MM.1S (cell line): ENCODE results near the gene PTPN2.

Experiments used
- EZH2phosphoT487 ChIP-seq: fragments of 300-600 bp; sonication (generic); IDR thresholded peaks from 2 replicates; pipeline ENCODE4 v1.6.1; 2018; ENCODE audit warnings: antibody characterized with exemption, low read length
- TF ChIP-seq, protein P1 (sequence below): fragments of 300-600 bp; sonication (generic); IDR thresholded peaks from 2 replicates; pipeline ENCODE4 v1.5.1; 2016; ENCODE audit warnings: antibody characterized with exemption, low read length, mixed read lengths

DNA sequence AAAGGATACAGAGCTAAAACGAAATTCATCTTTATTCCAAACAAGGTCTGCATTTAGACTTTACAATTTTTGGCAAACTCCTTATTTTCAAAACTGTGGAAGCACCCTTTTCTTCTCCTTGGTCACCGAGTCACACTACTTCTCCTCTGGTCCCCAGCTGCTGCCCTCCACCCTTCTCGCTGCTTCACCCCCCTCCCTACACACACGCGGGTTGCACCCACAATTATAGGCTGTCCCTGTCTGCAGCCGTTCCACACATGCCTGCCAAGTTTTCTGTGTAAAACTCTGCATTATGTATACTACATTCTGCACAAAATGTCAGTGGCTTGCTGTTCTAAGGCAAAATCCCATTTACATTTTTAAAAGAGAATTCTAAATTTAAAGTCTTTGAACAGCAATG lies 63.5 kb downstream of the PTPN2 start:
- TF ChIP-seq, protein P1, sequence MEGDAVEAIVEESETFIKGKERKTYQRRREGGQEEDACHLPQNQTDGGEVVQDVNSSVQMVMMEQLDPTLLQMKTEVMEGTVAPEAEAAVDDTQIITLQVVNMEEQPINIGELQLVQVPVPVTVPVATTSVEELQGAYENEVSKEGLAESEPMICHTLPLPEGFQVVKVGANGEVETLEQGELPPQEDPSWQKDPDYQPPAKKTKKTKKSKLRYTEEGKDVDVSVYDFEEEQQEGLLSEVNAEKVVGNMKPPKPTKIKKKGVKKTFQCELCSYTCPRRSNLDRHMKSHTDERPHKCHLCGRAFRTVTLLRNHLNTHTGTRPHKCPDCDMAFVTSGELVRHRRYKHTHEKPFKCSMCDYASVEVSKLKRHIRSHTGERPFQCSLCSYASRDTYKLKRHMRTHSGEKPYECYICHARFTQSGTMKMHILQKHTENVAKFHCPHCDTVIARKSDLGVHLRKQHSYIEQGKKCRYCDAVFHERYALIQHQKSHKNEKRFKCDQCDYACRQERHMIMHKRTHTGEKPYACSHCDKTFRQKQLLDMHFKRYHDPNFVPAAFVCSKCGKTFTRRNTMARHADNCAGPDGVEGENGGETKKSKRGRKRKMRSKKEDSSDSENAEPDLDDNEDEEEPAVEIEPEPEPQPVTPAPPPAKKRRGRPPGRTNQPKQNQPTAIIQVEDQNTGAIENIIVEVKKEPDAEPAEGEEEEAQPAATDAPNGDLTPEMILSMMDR = no peak
- no peak for TF ChIP-seq EZH2phosphoT487
